Activated CD4-positive, alpha-beta memory T cell treated with anti-CD3 and anti-CD28 coated beads for 36 hours (primary cell): ENCODE results near the gene SAMD15. TPM values are rescaled to one million over a fixed set of nuclear protein-coding genes. Genes with fewer than 3 reads are reported as not detected.
A peak's percentile ranks its signal among the peaks of the same experiment; 100 is the strongest.
"Not testable (repeated sequence)": the region's sequence is repeated elsewhere in the genome, so short reads cannot be mapped to it uniquely, and the experiment has no call there.

Experiments used
- CTCF ChIA-PET: fragments of 350-600 bp; sonication (Branson Sonifier 250); formaldehyde crosslinking; loops from one replicate; lab custom pipeline; 2021; ENCODE audit warnings: antibody characterized with exemption, inconsistent platforms; lab: Charles Lee
- POLR2A ChIA-PET: fragments of 350-600 bp; sonication (Branson Sonifier 250); formaldehyde crosslinking; loops from one replicate; lab custom pipeline; 2021; ENCODE audit warnings: antibody characterized with exemption; lab: Charles Lee
- DNase-seq: peaks from one replicate; pipeline ENCODE4 v3.0.0-alpha.2; 2020
- H3K27ac Mint-ChIP-seq: one replicate; pipeline ENCODE4 v1.8.0; 2021; ENCODE audit warnings: mixed read lengths
- H3K27me3 Mint-ChIP-seq: one replicate; pipeline ENCODE4 v1.8.0; 2021; ENCODE audit warnings: mixed read lengths
- H3K36me3 Mint-ChIP-seq: one replicate; pipeline ENCODE4 v1.8.0; 2021; ENCODE audit warnings: mixed read lengths
- H3K4me1 Mint-ChIP-seq: one replicate; pipeline ENCODE4 v1.8.0; 2021; ENCODE audit warnings: low read depth, mixed read lengths
- H3K4me3 Mint-ChIP-seq: one replicate; pipeline ENCODE4 v1.8.0; 2021; ENCODE audit warnings: mild to moderate bottlenecking, mixed read lengths
- H3K9me3 Mint-ChIP-seq: one replicate; pipeline ENCODE4 v1.8.0; 2021; ENCODE audit warnings: mixed read lengths
- intact Hi-C: fragments of 100-400 bp; cut with micrococcal nuclease; formaldehyde crosslinking; loops from one replicate; pipeline ENCODE4 v1.15.1; 2023
- total RNA-seq, 2 experiments: library from RNA; stranded (reverse); gene quantifications; one replicate each; pipeline ENCODE4 v1.2.3, GENCODE V29; 2021

SAMD15 gene
- total RNA-seq, 2 experiments from 2014 or later, result 0.38 TPM; not detected in 1

DNA sequence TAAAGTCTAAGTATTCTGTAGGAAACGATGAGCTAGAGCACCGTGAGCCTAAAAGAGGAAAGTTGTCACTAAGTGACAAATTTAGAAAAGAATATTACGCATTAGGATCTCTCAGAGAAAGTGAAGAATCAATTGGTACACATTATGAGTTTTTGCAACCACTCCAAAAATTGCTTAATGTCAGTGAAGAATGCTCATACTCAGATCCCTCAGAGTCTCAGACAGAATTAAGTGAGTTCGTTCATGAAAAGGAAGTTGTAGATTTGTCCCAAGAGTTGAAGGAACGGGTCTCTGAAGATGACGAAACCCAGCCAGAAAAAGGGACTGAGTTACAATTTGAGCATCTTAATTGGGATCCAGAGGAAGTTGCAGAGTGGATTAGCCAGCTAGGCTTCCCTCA is 1.5 kb downstream of the SAMD15 start:
- intact Hi-C loops, result loop anchor here (5.0 to 10.0 kb wide), 3 partner anchors 281 to 356 kb away; partner anchors contain the start of genes ALKBH1, CIPC and SLIRP

DNA sequence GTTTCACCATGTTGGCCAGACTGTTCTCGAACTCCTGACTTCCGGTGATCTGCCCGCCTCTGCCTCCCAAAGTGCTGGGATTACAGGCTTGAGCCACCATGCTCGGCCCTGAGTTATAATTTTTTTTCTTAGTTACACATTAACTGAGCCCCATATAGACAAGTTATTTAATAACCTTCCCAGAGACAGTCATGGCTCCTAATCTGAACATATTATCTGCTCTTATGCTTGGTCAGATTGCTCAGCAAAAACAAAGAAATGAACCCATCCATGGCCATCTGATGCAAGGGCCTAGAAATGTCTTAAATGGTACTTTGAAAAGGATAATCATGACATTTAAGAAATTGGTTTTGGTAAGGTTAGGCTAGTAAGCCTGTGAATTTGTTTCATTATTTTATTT is 13.0 kb downstream of the SAMD15 start:
- Mint-ChIP-seq H3K9me3 (no peaks in the 10 kb centered on the region), H3K4me1 (no peaks in the 10 kb centered on the region), H3K27me3 (no peaks in the 10 kb centered on the region), H3K4me3 (no peak overlapping the region), H3K27ac (no peak overlapping the region), H3K36me3 (no peaks in the 10 kb centered on the region)
- no peak for DNase-seq
- intact Hi-C loops, result no loop called here
- POLR2A ChIA-PET, result no interaction called here
- CTCF ChIA-PET, result no interaction called here

More for the DNA sequence above, 1.5 kb downstream of the SAMD15 start:
- no peaks in the 10 kb centered on the region for H3K27me3 Mint-ChIP-seq
- ChIA-PET CTCF (no interaction called here), POLR2A (no interaction called here)
- H3K27ac Mint-ChIP-seq, result no peak overlapping the region
- no peaks in the 10 kb centered on the region for H3K9me3 Mint-ChIP-seq
- DNase-seq, result no peak
- peaks cover 14% of the 10 kb centered on the region for H3K36me3 Mint-ChIP-seq
- no peak overlapping the region for H3K4me3 Mint-ChIP-seq
- peaks cover 24% of the 10 kb centered on the region for H3K4me1 Mint-ChIP-seq

DNA sequence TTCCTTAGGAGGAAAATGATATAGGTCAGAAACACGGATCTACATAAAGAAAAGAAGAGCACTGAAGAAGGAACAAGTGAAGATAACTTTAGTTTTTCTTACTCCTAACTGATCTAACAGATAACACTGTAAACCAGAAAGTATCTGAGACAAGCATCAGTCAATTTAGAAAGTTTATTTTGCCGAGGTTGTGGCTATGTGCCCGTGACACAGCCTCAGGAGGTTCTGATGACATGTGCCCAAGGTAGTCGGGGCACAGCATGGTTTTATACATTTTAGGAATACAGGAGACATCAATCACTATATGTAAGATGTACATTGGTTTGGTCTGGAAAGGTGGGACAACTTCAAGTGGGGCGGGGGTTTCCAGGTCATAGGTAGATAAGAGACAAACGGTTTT is 23.0 kb downstream of the SAMD15 start:
- H3K4me3 Mint-ChIP-seq, result no peak overlapping the region
- peaks cover 2% of the 10 kb centered on the region for H3K9me3 Mint-ChIP-seq
- ChIA-PET POLR2A (interaction anchor here (0.6 kb wide), 1 partner anchor 63 kb away, joined by 3 read pairs; no protein-coding TSS in a partner anchor), CTCF (no interaction called here)
- no peaks in the 10 kb centered on the region for H3K4me1 Mint-ChIP-seq
- H3K27ac Mint-ChIP-seq, result no peak overlapping the region
- DNase-seq, result no peak
- H3K36me3 Mint-ChIP-seq, result no peaks in the 10 kb centered on the region
- H3K27me3 Mint-ChIP-seq, result no peaks in the 10 kb centered on the region
- intact Hi-C loops, result no loop called here

DNA sequence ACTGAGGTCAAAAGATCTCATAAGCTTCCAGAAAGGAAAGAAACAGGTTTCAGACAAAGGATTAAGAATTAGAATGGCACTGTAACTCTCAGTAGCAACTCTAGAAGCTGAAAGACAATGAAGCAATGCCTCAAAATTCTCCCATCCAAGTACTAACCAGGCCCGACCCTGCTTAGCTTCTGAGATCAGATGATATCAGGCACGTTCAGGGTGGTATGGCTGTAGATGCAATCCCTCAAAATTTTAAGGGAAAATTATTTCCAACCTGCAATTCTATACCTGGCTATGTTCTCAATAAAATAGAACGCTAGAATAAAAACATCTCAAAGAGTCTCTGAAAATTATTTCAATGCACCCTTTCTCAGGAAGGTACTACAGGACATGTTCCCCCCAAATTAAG is 26.6 kb downstream of the SAMD15 start:
- no peaks in the 10 kb centered on the region for H3K4me1 Mint-ChIP-seq
- H3K36me3 Mint-ChIP-seq, result no peaks in the 10 kb centered on the region
- intact Hi-C loops, result no loop called here
- no peak overlapping the region for H3K27ac Mint-ChIP-seq
- ChIA-PET CTCF (no interaction called here), POLR2A (no interaction called here)
- H3K27me3 Mint-ChIP-seq, result no peaks in the 10 kb centered on the region
- no peaks in the 10 kb centered on the region for H3K9me3 Mint-ChIP-seq
- H3K4me3 Mint-ChIP-seq, result no peak overlapping the region
- DNase-seq, result no peak

DNA sequence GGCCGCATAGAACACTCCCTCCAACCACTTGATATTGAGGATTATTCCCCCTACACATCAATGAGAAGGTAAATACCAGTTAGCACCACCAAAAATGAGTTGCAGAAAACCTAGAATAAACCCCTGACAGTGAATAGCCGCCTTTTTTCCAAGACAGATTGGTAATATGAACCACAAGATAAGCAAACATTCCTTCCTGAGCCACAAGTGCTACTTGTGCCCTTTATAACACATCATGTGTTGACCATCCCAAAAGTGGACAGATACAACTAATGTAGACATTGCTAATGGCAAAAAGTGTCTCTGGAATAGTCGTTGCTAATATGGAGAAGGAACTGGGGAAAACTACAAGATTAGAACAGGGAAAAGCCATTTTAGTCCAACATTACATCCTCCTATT is 28.9 kb downstream of the SAMD15 start:
- intact Hi-C loops, result no loop called here
- no peaks in the 10 kb centered on the region for H3K36me3 Mint-ChIP-seq
- H3K27ac Mint-ChIP-seq, result no peak overlapping the region
- H3K27me3 Mint-ChIP-seq, result no peaks in the 10 kb centered on the region
- ChIA-PET CTCF (no interaction called here), POLR2A (no interaction called here)
- no peaks in the 10 kb centered on the region for H3K9me3 Mint-ChIP-seq
- no peaks in the 10 kb centered on the region for H3K4me1 Mint-ChIP-seq
- no peak overlapping the region for H3K4me3 Mint-ChIP-seq
- DNase-seq, result no peak

DNA sequence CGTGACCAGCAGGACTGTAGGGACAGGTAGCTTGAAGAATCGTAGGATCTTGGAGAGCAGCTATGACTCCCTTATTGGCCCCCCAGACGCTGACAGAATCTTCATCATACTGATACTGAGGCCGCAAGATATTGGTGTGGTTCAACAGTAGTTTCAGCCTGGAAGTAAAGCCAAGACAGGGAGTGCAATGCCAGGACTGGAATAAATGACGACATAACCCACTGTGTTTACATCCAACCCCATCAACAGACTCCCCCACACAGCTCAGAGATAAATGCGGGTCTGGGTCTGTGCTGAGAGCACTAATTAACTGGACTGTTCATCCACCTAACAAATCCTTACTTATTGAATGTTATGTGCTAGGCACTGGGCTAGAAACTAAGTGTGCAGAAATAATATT is 29.5 kb downstream of the SAMD15 start:
- intact Hi-C loops, result no loop called here
- POLR2A ChIA-PET, result no interaction called here
- H3K27ac Mint-ChIP-seq, result no peak overlapping the region
- H3K27me3 Mint-ChIP-seq, result no peaks in the 10 kb centered on the region
- no peaks in the 10 kb centered on the region for H3K9me3 Mint-ChIP-seq
- no peaks in the 10 kb centered on the region for H3K4me1 Mint-ChIP-seq
- CTCF ChIA-PET, result no interaction called here
- DNase-seq, result no peak
- H3K36me3 Mint-ChIP-seq, result no peaks in the 10 kb centered on the region
- H3K4me3 Mint-ChIP-seq, result no peak overlapping the region

DNA sequence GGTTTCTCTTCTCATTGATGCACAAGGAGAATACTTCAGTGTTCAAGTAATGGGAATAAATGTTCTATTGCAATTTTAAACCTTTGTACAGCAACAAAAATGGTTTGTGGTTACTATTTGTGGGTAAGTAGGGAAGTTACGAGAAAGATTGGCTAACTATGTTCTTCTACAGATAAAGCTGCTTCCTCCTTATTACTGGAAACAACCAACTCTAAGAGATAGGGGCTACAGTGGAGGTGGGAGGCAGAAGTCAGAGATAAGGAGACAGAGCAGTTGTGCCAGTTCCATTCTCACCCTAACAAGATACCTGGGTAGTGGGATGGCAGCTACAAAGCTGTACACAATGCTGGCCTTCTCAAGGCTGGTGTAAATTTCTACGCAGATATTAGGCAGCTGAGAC is 30.0 kb downstream of the SAMD15 start:
- Mint-ChIP-seq H3K9me3 (no peaks in the 10 kb centered on the region), H3K36me3 (no peaks in the 10 kb centered on the region), H3K4me3 (no peak overlapping the region), H3K27me3 (no peaks in the 10 kb centered on the region), H3K27ac (no peak overlapping the region), H3K4me1 (no peaks in the 10 kb centered on the region)
- ChIA-PET POLR2A (no interaction called here), CTCF (no interaction called here)
- no peak for DNase-seq
- intact Hi-C loops, result no loop called here

DNA sequence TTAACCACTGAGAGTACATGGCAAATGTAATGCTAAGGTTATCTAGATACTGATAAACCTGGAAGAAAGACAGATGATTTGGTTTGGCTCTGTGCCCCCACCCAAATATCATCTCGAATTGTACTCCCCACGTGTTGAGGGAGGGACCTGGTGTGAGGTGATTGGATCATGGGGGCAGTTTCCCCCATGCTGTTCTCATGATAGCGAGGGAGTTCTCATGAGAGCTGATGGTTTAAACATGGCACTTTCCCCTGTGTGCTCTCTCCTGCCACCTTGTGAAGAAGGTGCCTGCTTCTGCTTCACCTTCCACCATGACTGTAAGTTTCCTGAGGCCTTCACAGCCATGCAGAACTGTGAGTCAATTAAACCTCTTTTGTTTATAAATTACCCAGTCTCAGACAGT is 32.0 kb downstream of the SAMD15 start:
- intact Hi-C loops, result no loop called here
- ChIA-PET CTCF (no interaction called here), POLR2A (no interaction called here)
- Mint-ChIP-seq H3K27ac (no peak overlapping the region), H3K27me3 (no peaks in the 10 kb centered on the region), H3K36me3 (no peaks in the 10 kb centered on the region), H3K4me3 (no peak overlapping the region), H3K4me1 (no peaks in the 10 kb centered on the region), H3K9me3 (no peaks in the 10 kb centered on the region)
- DNase-seq, result peak; percentile 13

DNA sequence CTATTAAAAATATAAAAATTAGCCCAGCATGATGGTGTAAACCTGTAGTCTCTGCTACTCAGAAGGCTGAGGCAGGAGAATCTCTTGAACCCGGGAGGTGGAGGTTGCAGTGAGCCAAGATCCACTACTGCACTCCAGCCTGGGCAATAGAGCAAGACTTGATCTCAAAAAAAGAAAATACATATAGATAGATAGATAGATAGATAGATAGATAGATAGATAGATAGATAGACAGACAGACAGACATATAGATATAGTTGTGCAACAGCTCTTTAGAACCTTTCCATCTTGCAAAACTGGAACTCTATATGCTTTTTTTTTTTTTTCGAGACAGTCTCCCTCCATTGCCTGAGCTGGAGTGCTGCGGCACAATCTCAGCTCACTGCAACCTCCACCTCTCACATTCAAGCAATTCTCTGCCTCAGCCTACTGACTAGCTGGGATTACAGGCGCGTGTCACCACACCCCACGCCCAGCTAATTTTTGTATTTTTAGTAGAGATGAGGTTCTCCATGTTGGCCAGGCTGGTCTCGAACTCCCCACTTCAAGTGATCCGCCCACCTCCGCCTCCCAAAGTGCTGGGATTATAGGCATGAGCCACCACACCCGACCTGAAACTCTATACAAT is 38.3 kb downstream of the SAMD15 start:
- CTCF ChIA-PET, DNase-seq, H3K27ac Mint-ChIP-seq, H3K4me1 Mint-ChIP-seq, intact Hi-C loops, H3K36me3 Mint-ChIP-seq, POLR2A ChIA-PET, H3K4me3 Mint-ChIP-seq, H3K27me3 Mint-ChIP-seq: not testable (repeated sequence)
- peaks cover 20% of the 10 kb centered on the region for H3K9me3 Mint-ChIP-seq

DNA sequence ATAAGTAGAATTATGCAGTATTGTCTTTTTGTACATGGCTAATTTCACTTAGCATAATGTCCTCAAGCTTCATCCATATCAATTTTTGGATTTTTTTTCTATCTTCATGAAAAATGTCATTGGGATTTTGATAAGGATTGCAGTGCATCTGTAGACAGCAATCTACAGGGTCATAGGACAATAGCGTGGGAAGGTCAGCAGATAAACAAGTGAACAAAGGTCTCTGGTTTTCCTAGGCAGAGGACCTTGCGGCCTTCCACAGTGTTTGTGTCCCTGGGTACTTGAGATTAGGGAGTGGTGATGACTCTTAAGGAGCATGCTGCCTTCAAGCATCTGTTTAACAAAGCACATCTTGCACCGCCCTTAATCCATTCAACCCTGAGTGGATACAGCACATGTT is 38.9 kb downstream of the SAMD15 start:
- H3K27me3 Mint-ChIP-seq, intact Hi-C loops, H3K4me1 Mint-ChIP-seq, H3K27ac Mint-ChIP-seq, H3K36me3 Mint-ChIP-seq, H3K4me3 Mint-ChIP-seq, POLR2A ChIA-PET, DNase-seq, CTCF ChIA-PET: not testable (repeated sequence)
- H3K9me3 Mint-ChIP-seq, result peaks cover 23% of the 10 kb centered on the region

DNA sequence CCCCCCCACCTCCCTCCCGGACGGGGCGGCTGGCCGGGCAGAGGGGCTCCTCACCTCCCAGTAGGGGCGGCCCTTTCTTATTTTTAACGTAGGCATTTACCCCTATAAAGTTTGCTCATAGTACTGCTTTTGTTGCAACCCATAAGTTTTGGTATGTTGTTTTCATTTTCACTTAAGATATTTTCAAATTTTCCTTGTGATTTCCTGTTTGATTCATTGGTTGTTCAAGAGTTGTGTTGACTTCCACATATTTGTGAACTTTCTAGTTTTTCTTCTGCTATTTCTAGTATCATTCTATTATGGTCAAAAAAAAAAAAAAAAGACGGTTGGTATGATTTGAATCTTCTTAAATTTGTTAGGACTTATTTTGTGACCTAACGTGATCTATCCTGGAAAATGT is 39.7 kb downstream of the SAMD15 start:
- ChIA-PET POLR2A (no interaction called here), CTCF (no interaction called here)
- DNase-seq, result no peak
- Mint-ChIP-seq H3K9me3 (peaks cover 31% of the 10 kb centered on the region), H3K27ac (no peak overlapping the region), H3K4me3 (no peak overlapping the region), H3K36me3 (peaks cover 14% of the 10 kb centered on the region), H3K27me3 (no peaks in the 10 kb centered on the region), H3K4me1 (no peaks in the 10 kb centered on the region)
- intact Hi-C loops, result no loop called here

DNA sequence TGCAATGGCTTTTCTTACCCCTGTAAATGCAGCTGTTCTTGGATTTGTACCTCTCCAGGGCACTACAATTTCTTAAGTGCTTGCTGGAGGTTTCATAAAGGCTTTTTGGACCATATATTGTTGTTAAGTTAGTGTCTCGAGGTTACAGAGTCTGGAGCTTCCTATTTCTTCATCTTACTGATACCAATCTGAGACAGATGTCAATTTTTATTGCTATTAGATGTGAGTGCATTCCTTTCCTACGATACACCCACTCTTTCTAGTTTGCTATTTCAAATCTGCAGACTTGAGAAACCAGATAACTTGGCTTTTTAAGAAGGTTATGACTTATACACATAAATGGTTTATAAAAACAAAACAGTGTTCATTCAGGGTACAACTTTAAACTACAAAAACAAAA is 44.0 kb downstream of the SAMD15 start:
- Mint-ChIP-seq H3K36me3 (peaks cover 51% of the 10 kb centered on the region), H3K27me3 (no peaks in the 10 kb centered on the region), H3K4me3 (no peak overlapping the region), H3K4me1 (no peaks in the 10 kb centered on the region), H3K9me3 (peaks cover 31% of the 10 kb centered on the region), H3K27ac (no peak overlapping the region)
- DNase-seq, result no peak
- intact Hi-C loops, result no loop called here
- ChIA-PET CTCF (interaction anchor here (1.0 kb wide), 1 partner anchor 15 kb away, joined by 3 read pairs; no protein-coding TSS in a partner anchor), POLR2A (no interaction called here)

DNA sequence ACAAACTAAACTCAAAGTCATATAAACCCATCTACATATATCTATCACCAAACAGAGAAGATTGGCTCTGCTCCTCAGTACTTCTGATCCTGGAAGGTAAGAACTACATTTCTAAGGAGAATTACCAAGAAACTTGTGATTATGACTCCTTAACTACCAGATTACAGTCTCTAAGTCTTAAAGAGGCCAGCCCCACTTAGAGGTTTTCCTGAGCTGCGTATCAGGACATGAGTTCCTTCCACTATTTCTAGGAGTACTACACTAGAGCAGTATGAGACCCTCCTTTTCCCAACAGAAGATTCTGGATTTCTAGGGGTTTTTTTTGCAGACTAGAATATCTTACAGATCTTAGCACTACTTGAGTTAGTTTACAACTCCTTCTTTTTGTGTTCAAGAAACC is 46.2 kb downstream of the SAMD15 start, which contains the start of gene NOXRED1:
Gene NOXRED1 (minus strand): TSS at position 101 of the 400 bp plus-strand sequence. CDS start 634 bp downstream, outside the sequence.
- CTCF ChIA-PET, result no interaction called here
- no peak within 1 kb of the TSS for H3K4me3 Mint-ChIP-seq

More for the DNA sequence above, 46.2 kb downstream of the SAMD15 start, which contains the start of gene NOXRED1:
- POLR2A ChIA-PET, result no interaction called here
- peaks cover 25% of the 10 kb centered on the region for H3K9me3 Mint-ChIP-seq
- DNase-seq, result no peak
- no peaks in the 10 kb centered on the region for H3K4me1 Mint-ChIP-seq
- intact Hi-C loops, result no loop called here
- peaks cover 73% of the 10 kb centered on the region for H3K36me3 Mint-ChIP-seq
- H3K27me3 Mint-ChIP-seq, result no peaks in the 10 kb centered on the region
- no peak within 1 kb of the TSS for H3K27ac Mint-ChIP-seq
